ENCODE data around the gene SLC13A3.

- TF ChIP-seq CTCF (conservative IDR thresholded peaks at IDR 0.05) (no peak), EZH2 (IDR thresholded peaks at IDR 0.05; ENCODE audit: low read depth) (no peak)
Measured at GRCh38 chr20:46571418-46571817, 79.8 kb downstream of the SLC13A3 start.

Data from PC-9 (cell line).